Tongue (tissue), 1 donor: ENCODE results near the gene SHISAL1. TPM values are rescaled to one million over a fixed set of nuclear protein-coding genes. Genes with fewer than 3 reads are reported as not detected.

Source experiments
- total RNA-seq: library from RNA; depleted of rRNA; stranded (reverse); fragments of >200 nt; gene quantifications from one replicate; pipeline ENCODE4 v1.2.3, GENCODE V29; 2014

SHISAL1 gene
- total RNA-seq, 1 donor from 2014 or later: 11.2 TPM

Other genes starting within 250 kb of the SHISAL1 start
- gene PARVG, start 132.0 kb downstream of the SHISAL1 start, total RNA-seq: 3.2 TPM
- 35.5 TPM for gene RTL6, start 185.3 kb upstream of the SHISAL1 start, total RNA-seq